Measurements from ENCODE around the gene ICA1L.
"Not testable (repeated sequence)": the region's sequence is repeated elsewhere in the genome, so short reads cannot be mapped to it uniquely, and the experiment has no call there.

ICA1L gene

GRCh38 chr2:202909394-202910192, 38.0 kb upstream of the ICA1L start:
- TF ChIP-seq CTCF (IDR thresholded peaks at IDR 0.05; ENCODE audit: low read depth, low read length), result no peak
- H3K4me3 ChIP-seq (ENCODE audit: low read depth, low read length), result no peak overlapping the region

GRCh38 chr2:202908186-202908585, 36.6 kb upstream of the ICA1L start:
- no peak for TF ChIP-seq CTCF (IDR thresholded peaks at IDR 0.05; ENCODE audit: low read depth, low read length)

GRCh38 chr2:202905507-202905906, 33.9 kb upstream of the ICA1L start:
- not testable (repeated sequence) for H3K4me3 ChIP-seq (ENCODE audit: low read depth, low read length)

More at GRCh38 chr2:202908186-202908585, 36.6 kb upstream of the ICA1L start:
- H3K4me3 ChIP-seq (ENCODE audit: low read depth, low read length), result no peak overlapping the region

GRCh38 chr2:202885190-202885589, 13.6 kb upstream of the ICA1L start:
- H3K4me3 ChIP-seq (ENCODE audit: low read depth, low read length), result no peak overlapping the region
- no peak for TF ChIP-seq CTCF (IDR thresholded peaks at IDR 0.05; ENCODE audit: low read depth, low read length)

GRCh38 chr2:202883987-202884675, 12.6 kb upstream of the ICA1L start:
- TF ChIP-seq CTCF (IDR thresholded peaks at IDR 0.05; ENCODE audit: low read depth, low read length), result peak; percentile 24
- H3K4me3 ChIP-seq (ENCODE audit: low read depth, low read length), result no peak overlapping the region

- no peak for TF ChIP-seq CTCF (IDR thresholded peaks at IDR 0.05; ENCODE audit: low read depth, low read length)
- no peak overlapping the region for H3K4me3 ChIP-seq (ENCODE audit: low read depth, low read length)
Observed at GRCh38 chr2:202881570-202881969, 10.0 kb upstream of the ICA1L start.

GRCh38 chr2:202877699-202878098, 6.1 kb upstream of the ICA1L start:
- no peak for TF ChIP-seq CTCF (IDR thresholded peaks at IDR 0.05; ENCODE audit: low read depth, low read length)
- no peak overlapping the region for H3K4me3 ChIP-seq (ENCODE audit: low read depth, low read length)
